HEK293 (cell line): ENCODE data around the gene KRT5.

Experiments used
- CTCF ChIA-PET: fragments of 350-600 bp; formaldehyde crosslinking; extraction: SDS; loops from one replicate; lab custom pipeline; 2021; ENCODE audit warnings: antibody characterized with exemption; lab: Yijun Ruan, JAX
- POLR2A ChIA-PET: fragments of 300-600 bp; formaldehyde crosslinking; extraction: SDS; loops from one replicate; lab custom pipeline; 2020; ENCODE audit warnings: antibody characterized with exemption, inconsistent platforms; lab: Yijun Ruan, JAX
- H3K27ac ChIP-seq: fragments of 200-500 bp; sonication (Bioruptor generic); 2 replicates; pipeline ENCODE4 v1.5.1; 2014; ENCODE audit warnings: low read depth, low read length, control low read depth, inconsistent platforms; ENCODE audit errors: extremely low read depth
- H3K36me3 ChIP-seq, 2 experiments: fragments of 200-500 bp in 1 of 2; sonication (Bioruptor generic) in 1 of 2; 1 replicate in 1 of 2; 2 replicates in 1 of 2; pipeline ENCODE4 v1.5.1; 2014 to 2017; ENCODE audit warnings: inconsistent platforms in 2 of 2, low read length in 2 of 2; ENCODE audit not compliant: control insufficient read depth in 2 of 2, insufficient read depth in 1 of 2
- H3K4me1 ChIP-seq: fragments of 200-500 bp; sonication (Bioruptor generic); 2 replicates; pipeline ENCODE4 v1.5.1; 2014; ENCODE audit warnings: mild to moderate bottlenecking, low read length, inconsistent platforms; ENCODE audit not compliant: control insufficient read depth, insufficient read depth
- H3K4me3 ChIP-seq: 2 replicates; pipeline ENCODE4 v1.5.1; 2011; ENCODE audit warnings: low read depth, mild to moderate bottlenecking, control low read depth, low read length, moderate library complexity
- H3K9me3 ChIP-seq: fragments of 200-500 bp; sonication (Bioruptor generic); 2 replicates; pipeline ENCODE4 v1.5.1; 2014; ENCODE audit warnings: low read depth, low read length, inconsistent platforms; ENCODE audit not compliant: control insufficient read depth, insufficient read depth
- ATF2 ChIP-seq: fragments of 450-650 bp; formaldehyde crosslinking; IDR thresholded peaks from 2 replicates; pipeline ENCODE4 v1.5.1; 2016; ENCODE audit warnings: missing biosample characterization, missing genetic modification characterization, low read depth
- CTCF ChIP-seq: fragments of 450-650 bp; formaldehyde crosslinking; IDR thresholded peaks from 2 replicates; pipeline ENCODE4 v1.5.1; 2016; ENCODE audit warnings: missing biosample characterization, missing genetic modification characterization
- EGR2 ChIP-seq: fragments of 450-650 bp; formaldehyde crosslinking; IDR thresholded peaks from 2 replicates; pipeline ENCODE4 v1.5.1; 2016; ENCODE audit warnings: low read depth, missing biosample characterization, missing genetic modification characterization
- GFI1B ChIP-seq: fragments of 450-650 bp; formaldehyde crosslinking; IDR thresholded peaks from 2 replicates; pipeline ENCODE4 v1.5.1; 2016; ENCODE audit warnings: missing biosample characterization, missing genetic modification characterization
- KLF7 ChIP-seq: fragments of 450-650 bp; formaldehyde crosslinking; IDR thresholded peaks from 2 replicates; pipeline ENCODE4 v1.5.1; 2016; ENCODE audit warnings: missing biosample characterization, missing genetic modification characterization, borderline replicate concordance
- RBAK ChIP-seq: fragments of 450-650 bp; formaldehyde crosslinking; IDR thresholded peaks from 2 replicates; pipeline ENCODE4 v1.5.1; 2016; ENCODE audit warnings: missing biosample characterization, missing genetic modification characterization
- WT1 ChIP-seq: fragments of 450-650 bp; formaldehyde crosslinking; IDR thresholded peaks from 2 replicates; pipeline ENCODE4 v1.5.1; 2016; ENCODE audit warnings: missing biosample characterization, missing genetic modification characterization
- ZFHX2 ChIP-seq: fragments of 450-650 bp; formaldehyde crosslinking; conservative IDR thresholded peaks from 2 replicates; pipeline ENCODE4 v1.5.1; 2016; ENCODE audit warnings: missing biosample characterization, missing genetic modification characterization
- ZNF138 ChIP-seq: fragments of 450-650 bp; formaldehyde crosslinking; IDR thresholded peaks from 2 replicates; pipeline ENCODE4 v1.5.1; 2016; ENCODE audit warnings: missing biosample characterization, missing genetic modification characterization, borderline replicate concordance
- ZNF146 ChIP-seq: fragments of 450-650 bp; formaldehyde crosslinking; IDR thresholded peaks from 2 replicates; pipeline ENCODE4 v1.5.1; 2016; ENCODE audit warnings: missing biosample characterization, missing genetic modification characterization
- ZNF155 ChIP-seq: fragments of 450-650 bp; formaldehyde crosslinking; IDR thresholded peaks from 2 replicates; pipeline ENCODE4 v1.5.1; 2016; ENCODE audit warnings: missing biosample characterization, missing genetic modification characterization
- ZNF214 ChIP-seq: fragments of 450-650 bp; formaldehyde crosslinking; IDR thresholded peaks from 2 replicates; pipeline ENCODE4 v1.5.1; 2017; ENCODE audit warnings: missing biosample characterization, mild to moderate bottlenecking, missing genetic modification characterization, borderline replicate concordance
- ZNF23 ChIP-seq: fragments of 450-650 bp; formaldehyde crosslinking; IDR thresholded peaks from 2 replicates; pipeline ENCODE4 v1.5.1; 2016; ENCODE audit warnings: missing biosample characterization, missing genetic modification characterization, borderline replicate concordance
- ZNF366 ChIP-seq: fragments of 450-650 bp; formaldehyde crosslinking; conservative IDR thresholded peaks from 2 replicates; pipeline ENCODE4 v1.5.1; 2016; ENCODE audit warnings: missing biosample characterization, missing genetic modification characterization
- ZNF449 ChIP-seq: fragments of 450-650 bp; formaldehyde crosslinking; IDR thresholded peaks from 2 replicates; pipeline ENCODE4 v1.5.1; 2017; ENCODE audit warnings: missing biosample characterization, mild to moderate bottlenecking, missing genetic modification characterization, moderate library complexity
- ZNF501 ChIP-seq: fragments of 450-650 bp; formaldehyde crosslinking; IDR thresholded peaks from 2 replicates; pipeline ENCODE4 v1.5.1; 2016; ENCODE audit warnings: missing biosample characterization, missing genetic modification characterization
- ZNF561 ChIP-seq: fragments of 450-650 bp; IDR thresholded peaks from 2 replicates; pipeline ENCODE4 v1.5.1; 2018; ENCODE audit warnings: missing biosample characterization, missing genetic modification characterization, borderline replicate concordance
- ZNF701 ChIP-seq: fragments of 450-650 bp; formaldehyde crosslinking; IDR thresholded peaks from 2 replicates; pipeline ENCODE4 v1.5.1; 2016; ENCODE audit warnings: missing biosample characterization, missing genetic modification characterization
- ZNF704 ChIP-seq: fragments of 450-650 bp; formaldehyde crosslinking; IDR thresholded peaks from 2 replicates; pipeline ENCODE4 v1.5.1; 2016; ENCODE audit warnings: missing biosample characterization, missing genetic modification characterization
- ZNF776 ChIP-seq: fragments of 450-650 bp; formaldehyde crosslinking; IDR thresholded peaks from 2 replicates; pipeline ENCODE4 v1.5.0; 2017; ENCODE audit warnings: missing biosample characterization, missing genetic modification characterization, borderline replicate concordance
- ZSCAN16 ChIP-seq: fragments of 450-650 bp; formaldehyde crosslinking; IDR thresholded peaks from 2 replicates; pipeline ENCODE4 v1.5.1; 2016; ENCODE audit warnings: missing biosample characterization, missing genetic modification characterization

The KRT5 gene

GRCh38 chr12:52546126-52546525, 25.9 kb upstream of the KRT5 start (continued):
- TF ChIP-seq ZNF449 (tag by site-specific recombination) = no peak
- no peak for TF ChIP-seq WT1 (tag by site-specific recombination)
- no peak for TF ChIP-seq ZNF214 (tag by site-specific recombination)
- TF ChIP-seq ZNF776 = no peak
- TF ChIP-seq ZNF366 (tag by site-specific recombination) = no peak

- Histone ChIP-seq H3K4me1 (peaks cover 8% of the 10 kb centered on the region), H3K36me3 (no peaks in the 10 kb centered on the region), H3K9me3 (no peaks in the 10 kb centered on the region), H3K4me3 (no peak overlapping the region), H3K27ac (no peak overlapping the region)
- peak; percentile 37 for TF ChIP-seq ZFHX2 (tag by site-specific recombination)
- 0 out of 2 replicates have a peak, but pooled peaks have one; percentile 10 for TF ChIP-seq EGR2 (tag by site-specific recombination)
- no peak for TF ChIP-seq ZNF138
- TF ChIP-seq CTCF (tag by site-specific recombination) = 0 out of 2 replicates have a peak, but pooled peaks have one; percentile 14
- TF ChIP-seq RBAK (tag by site-specific recombination) = no peak
- ChIA-PET POLR2A (no interaction called here), CTCF (interaction anchor here (0.9 to 1.0 kb wide), 2 partner anchors 38 to 217 kb away, joined by 3 read pairs; no protein-coding TSS in a partner anchor)
Measured at GRCh38 chr12:52543985-52544883, 24.0 kb upstream of the KRT5 start.

- no peaks in the 10 kb centered on the region for H3K9me3 ChIP-seq
- POLR2A ChIA-PET = no interaction called here
- H3K27ac ChIP-seq = no peak overlapping the region
- no peaks in the 10 kb centered on the region for H3K36me3 ChIP-seq
- no peak overlapping the region for H3K4me3 ChIP-seq
- CTCF ChIA-PET = no interaction called here
- H3K4me1 ChIP-seq = peaks cover 19% of the 10 kb centered on the region
- TF ChIP-seq ZNF155 (no peak), ZNF701 (no peak), ZNF23 (tag by site-specific recombination) (no peak), ATF2 (tag by site-specific recombination) (peak; percentile 83), ZNF214 (tag by site-specific recombination) (no peak), ZFHX2 (tag by site-specific recombination) (peak; percentile 99), ZNF501 (tag by site-specific recombination) (no peak), ZNF704 (tag by site-specific recombination) (no peak), EGR2 (tag by site-specific recombination) (peak; percentile 98), ZNF561 (tag by site-specific recombination) (no peak), ZSCAN16 (tag by site-specific recombination) (no peak), ZNF138 (no peak), GFI1B (tag by site-specific recombination) (no peak), ZNF146 (tag by site-specific recombination) (no peak), KLF7 (no peak)
Measured at GRCh38 chr12:52542785-52543318, 22.7 kb upstream of the KRT5 start.
